Measurements from ENCODE around the gene C2CD2. TPM values are rescaled to one million over a fixed set of nuclear protein-coding genes. Genes with fewer than 3 reads are reported as not detected.

Gene C2CD2
- total RNA-seq, 1 donor from 2014 or later, result 20.5 TPM

GRCh38 chr21:41903559-41904351 lies 50.1 kb downstream of the C2CD2 start:
- DNase-seq (ENCODE audit: extremely low spot score, unreplicated experiment), result no peak
- Mint-ChIP-seq H3K27me3 (no peaks in the 10 kb centered on the region), H3K27ac (no peak overlapping the region), H3K36me3 (peaks cover 16% of the 10 kb centered on the region), H3K4me1 (ENCODE audit: unreplicated experiment) (no peaks in the 10 kb centered on the region), H3K9me3 (no peaks in the 10 kb centered on the region), H3K4me3 (no peak overlapping the region)
- TF ChIP-seq, protein P1, sequence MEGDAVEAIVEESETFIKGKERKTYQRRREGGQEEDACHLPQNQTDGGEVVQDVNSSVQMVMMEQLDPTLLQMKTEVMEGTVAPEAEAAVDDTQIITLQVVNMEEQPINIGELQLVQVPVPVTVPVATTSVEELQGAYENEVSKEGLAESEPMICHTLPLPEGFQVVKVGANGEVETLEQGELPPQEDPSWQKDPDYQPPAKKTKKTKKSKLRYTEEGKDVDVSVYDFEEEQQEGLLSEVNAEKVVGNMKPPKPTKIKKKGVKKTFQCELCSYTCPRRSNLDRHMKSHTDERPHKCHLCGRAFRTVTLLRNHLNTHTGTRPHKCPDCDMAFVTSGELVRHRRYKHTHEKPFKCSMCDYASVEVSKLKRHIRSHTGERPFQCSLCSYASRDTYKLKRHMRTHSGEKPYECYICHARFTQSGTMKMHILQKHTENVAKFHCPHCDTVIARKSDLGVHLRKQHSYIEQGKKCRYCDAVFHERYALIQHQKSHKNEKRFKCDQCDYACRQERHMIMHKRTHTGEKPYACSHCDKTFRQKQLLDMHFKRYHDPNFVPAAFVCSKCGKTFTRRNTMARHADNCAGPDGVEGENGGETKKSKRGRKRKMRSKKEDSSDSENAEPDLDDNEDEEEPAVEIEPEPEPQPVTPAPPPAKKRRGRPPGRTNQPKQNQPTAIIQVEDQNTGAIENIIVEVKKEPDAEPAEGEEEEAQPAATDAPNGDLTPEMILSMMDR (conservative IDR thresholded peaks at IDR 0.05), result no peak

GRCh38 chr21:41902946-41903345 lies 50.9 kb downstream of the C2CD2 start:
- Mint-ChIP-seq H3K4me1 (ENCODE audit: unreplicated experiment) (peaks cover 7% of the 10 kb centered on the region), H3K4me3 (no peak overlapping the region), H3K27me3 (no peaks in the 10 kb centered on the region), H3K36me3 (peaks cover 21% of the 10 kb centered on the region), H3K9me3 (no peaks in the 10 kb centered on the region), H3K27ac (no peak overlapping the region)
- no peak for DNase-seq (ENCODE audit: extremely low spot score, unreplicated experiment)
- TF ChIP-seq, protein P1 (conservative IDR thresholded peaks at IDR 0.05), result no peak

DNA sequence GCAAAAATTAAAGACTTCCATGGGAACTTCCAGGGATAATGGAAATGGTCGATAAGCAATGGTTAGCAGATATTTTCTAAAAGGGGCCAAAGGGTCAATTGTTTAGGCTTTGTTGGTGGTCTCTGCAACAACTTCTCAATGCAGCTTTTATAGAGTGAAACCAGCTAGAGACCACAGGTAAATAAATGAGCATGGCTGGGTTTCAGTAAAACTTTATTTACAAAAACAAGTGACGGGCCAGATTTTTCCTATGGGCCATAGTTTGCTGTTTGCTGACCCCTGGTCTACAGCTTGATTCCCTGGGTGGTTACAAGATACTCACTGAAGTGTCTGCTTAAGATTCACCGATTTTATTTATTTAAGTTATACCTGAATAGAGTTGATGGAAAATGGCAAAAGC lies 52.0 kb downstream of the C2CD2 start:
- Mint-ChIP-seq H3K9me3 (no peaks in the 10 kb centered on the region), H3K4me1 (ENCODE audit: unreplicated experiment) (peaks cover 8% of the 10 kb centered on the region), H3K27ac (no peak overlapping the region), H3K4me3 (no peak overlapping the region), H3K36me3 (peaks cover 21% of the 10 kb centered on the region), H3K27me3 (no peaks in the 10 kb centered on the region)
- DNase-seq (ENCODE audit: extremely low spot score, unreplicated experiment), result no peak
- TF ChIP-seq, protein P1 (conservative IDR thresholded peaks at IDR 0.05), result no peak

GRCh38 chr21:41901099-41901498 lies 52.7 kb downstream of the C2CD2 start:
- DNase-seq (ENCODE audit: extremely low spot score, unreplicated experiment), result no peak
- Mint-ChIP-seq H3K36me3 (peaks cover 23% of the 10 kb centered on the region), H3K9me3 (no peaks in the 10 kb centered on the region), H3K27me3 (no peaks in the 10 kb centered on the region), H3K27ac (no peak overlapping the region), H3K4me1 (ENCODE audit: unreplicated experiment) (peaks cover 10% of the 10 kb centered on the region), H3K4me3 (no peak overlapping the region)
- TF ChIP-seq, protein P1 (conservative IDR thresholded peaks at IDR 0.05), result no peak

- Mint-ChIP-seq H3K4me3 (no peak overlapping the region), H3K9me3 (no peaks in the 10 kb centered on the region), H3K36me3 (peaks cover 27% of the 10 kb centered on the region), H3K4me1 (ENCODE audit: unreplicated experiment) (peaks cover 17% of the 10 kb centered on the region), H3K27me3 (no peaks in the 10 kb centered on the region), H3K27ac (no peak overlapping the region)
- TF ChIP-seq, protein P1 (conservative IDR thresholded peaks at IDR 0.05), result no peak
- no peak for DNase-seq (ENCODE audit: extremely low spot score, unreplicated experiment)
Observed at GRCh38 chr21:41900401-41900800, 53.4 kb downstream of the C2CD2 start.

Measured in type B pancreatic cell (in vitro differentiated cells).